OCI-LY7 (cell line): ENCODE data around the gene BRD9.

Experiments used
- CTCF ChIP-seq: fragments of 200-600 bp; sonication (generic); conservative IDR thresholded peaks from 2 replicates; pipeline ENCODE4 v1.5.1; 2014; ENCODE audit warnings: mild to moderate bottlenecking, antibody characterized with exemption, low read length, moderate library complexity, mixed read lengths
- EZH2phosphoT487 ChIP-seq: fragments of 200-600 bp; sonication (generic); IDR thresholded peaks from 2 replicates; pipeline ENCODE4 v1.6.1; 2018; ENCODE audit warnings: low read depth, borderline replicate concordance, mild to moderate bottlenecking, mixed run types, antibody characterized with exemption, low read length, moderate library complexity, mixed read lengths

DNA sequence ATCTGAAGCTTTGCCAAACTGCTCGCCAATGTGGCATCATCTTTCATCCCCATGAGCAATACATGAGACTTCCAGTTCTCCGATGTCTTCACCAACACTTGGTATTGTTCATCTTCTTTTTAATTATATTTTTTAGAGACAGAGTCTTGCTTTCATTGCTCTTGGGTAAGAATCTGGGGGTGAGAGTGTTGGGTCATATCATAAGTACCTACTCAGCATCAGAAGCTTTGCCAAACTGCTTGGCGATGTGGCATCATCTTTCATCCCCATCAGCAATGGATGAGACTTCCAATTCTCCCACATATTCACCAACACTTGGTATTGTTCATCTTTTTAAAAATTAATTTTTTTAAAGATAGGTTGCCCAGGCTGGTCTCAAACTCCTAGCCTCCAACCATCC is 77.2 kb downstream of the BRD9 start:
- TF ChIP-seq CTCF (no peak), EZH2phosphoT487 (no peak)
